A673 (cell line): ENCODE results near the gene MAPK8IP3. TPM values are rescaled to one million over a fixed set of nuclear protein-coding genes. Genes with fewer than 3 reads are reported as not detected.

ENCODE experiments used
- BruUV-seq: library from RNA; stranded (reverse); fragments of 400-500 nt; replicated peaks from 2 replicates; lab custom pipeline; 2021; lab: Mats Ljungman, UMichigan
- CTCF ChIA-PET: fragments of 300-600 bp; sonication (Branson Sonifier 250); formaldehyde crosslinking; loops from one replicate; lab custom pipeline; 2022; ENCODE audit warnings: antibody characterized with exemption; lab: Charles Lee
- POLR2A ChIA-PET: fragments of 300-600 bp; sonication (Branson Sonifier 250); formaldehyde crosslinking; loops from one replicate; lab custom pipeline; 2022; ENCODE audit warnings: antibody characterized with exemption; ENCODE audit not compliant: low non-redundant PET; lab: Charles Lee
- DNase-seq: peaks from one replicate; pipeline ENCODE4 v3.0.0-alpha.2; 2015; ENCODE audit warnings: low spot score
- H3K27ac ChIP-seq: fragments of 200-600 bp; sonication (generic); 2 replicates; pipeline ENCODE4 v1.5.1; 2016; ENCODE audit warnings: mixed run types, low read depth, mild to moderate bottlenecking, mixed read lengths, antibody characterized with exemption, low read length; ENCODE audit not compliant: poor library complexity, severe bottlenecking
- H3K27me3 ChIP-seq: fragments of 200-600 bp; sonication (generic); replicated peaks from 2 replicates; pipeline ENCODE4 v1.6.1; 2017; ENCODE audit warnings: mixed run types, low read depth, mild to moderate bottlenecking, mixed read lengths, antibody characterized with exemption, low read length; ENCODE audit not compliant: insufficient read depth, poor library complexity
- H3K36me3 ChIP-seq: fragments of 200-600 bp; sonication (generic); 2 replicates; pipeline ENCODE4 v1.6.1; 2016; ENCODE audit warnings: mixed run types, mild to moderate bottlenecking, mixed read lengths, antibody characterized with exemption, low read length; ENCODE audit not compliant: insufficient read depth, poor library complexity, severe bottlenecking
- H3K4me1 ChIP-seq: fragments of 200-600 bp; sonication (generic); 2 replicates; pipeline ENCODE4 v1.6.1; 2017; ENCODE audit warnings: mixed run types, mild to moderate bottlenecking, mixed read lengths, antibody characterized with exemption, low read length; ENCODE audit not compliant: insufficient read depth, poor library complexity, severe bottlenecking
- H3K4me3 ChIP-seq: fragments of 200-600 bp; sonication (generic); 2 replicates; pipeline ENCODE4 v1.5.1; 2016; ENCODE audit warnings: low read depth, mixed run types, mild to moderate bottlenecking, mixed read lengths, low read length; ENCODE audit not compliant: poor library complexity, severe bottlenecking
- H3K9me3 ChIP-seq: fragments of 200-600 bp; sonication (generic); 2 replicates; pipeline ENCODE4 v1.6.1; 2016; ENCODE audit warnings: mixed run types, low read depth, mild to moderate bottlenecking, mixed read lengths, antibody characterized with exemption, low read length; ENCODE audit not compliant: poor library complexity, severe bottlenecking
- CTCF ChIP-seq: fragments of 300-800, 200-600 bp; sonication (generic); conservative IDR thresholded peaks from 2 replicates; pipeline ENCODE4 v1.5.1; 2017; ENCODE audit warnings: low read depth, mild to moderate bottlenecking, antibody characterized with exemption, low read length, moderate library complexity, mixed read lengths
- EZH2 ChIP-seq: fragments of 200-600 bp; sonication (generic); IDR thresholded peaks from 2 replicates; pipeline ENCODE4 v1.6.1; 2017; ENCODE audit warnings: borderline replicate concordance, low read depth, mild to moderate bottlenecking, mixed read lengths, antibody characterized with exemption, low read length; ENCODE audit not compliant: poor library complexity, severe bottlenecking
- intact Hi-C: fragments of 100-400 bp; cut with micrococcal nuclease; formaldehyde crosslinking; loops from one replicate; pipeline ENCODE4 v1.10.0; 2022; ENCODE audit not compliant: unreplicated experiment
- total RNA-seq: library from RNA; stranded (reverse); gene quantifications from 2 replicates; pipeline ENCODE4 v1.2.3, GENCODE V29; 2021

The MAPK8IP3 gene
- total RNA-seq, 1 experiment from 2014 or later, result 69.2 TPM

GRCh38 chr16:1707193-1707790 is 1.3 kb downstream of the MAPK8IP3 start:
- BruUV-seq, result no TSS peak
- peaks cover 12% of the 10 kb centered on the region for H3K4me1 ChIP-seq
- intact Hi-C loops, result no loop called here

GRCh38 chr16:1708083-1708767 is 2.2 kb downstream of the MAPK8IP3 start:
- no peaks in the 10 kb centered on the region for H3K27me3 ChIP-seq
- H3K4me1 ChIP-seq, result peaks cover 12% of the 10 kb centered on the region
- DNase-seq, result no peak
- peak overlapping the region; percentile 94 for H3K4me3 ChIP-seq
- CTCF ChIA-PET, result interaction anchor here (3.7 kb wide), 1 partner anchor 15 kb away, joined by 17 read pairs; no protein-coding TSS in a partner anchor
- no peaks in the 10 kb centered on the region for H3K9me3 ChIP-seq
- H3K27ac ChIP-seq, result peak overlapping the region; percentile 89
- POLR2A ChIA-PET, result interaction anchor here (0.6 kb wide), 1 partner anchor 30 kb away, joined by 3 read pairs; the partner anchor contains the start of gene JPT2
- BruUV-seq, result no TSS peak
- no peak for TF ChIP-seq CTCF
- TF ChIP-seq EZH2, result no peak
- H3K36me3 ChIP-seq, result no peaks in the 10 kb centered on the region
- intact Hi-C loops, result no loop called here

More at GRCh38 chr16:1707193-1707790, 1.3 kb downstream of the MAPK8IP3 start:
- peak; percentile 23 for DNase-seq
- H3K36me3 ChIP-seq, result peaks cover 4% of the 10 kb centered on the region
- peak overlapping the region; percentile 94 for H3K4me3 ChIP-seq
- peak overlapping the region; percentile 89 for H3K27ac ChIP-seq
- H3K9me3 ChIP-seq, result no peaks in the 10 kb centered on the region
- POLR2A ChIA-PET, result interaction anchor here (0.6 kb wide), 1 partner anchor 29 kb away, joined by 3 read pairs; the partner anchor contains the start of gene JPT2
- CTCF ChIA-PET, result interaction anchor here (0.7 to 3.7 kb wide), 2 partner anchors 16 to 287 kb away, joined by 8 to 17 read pairs; partner anchors contain the start of gene UQCC4
- TF ChIP-seq EZH2 (no peak), CTCF (no peak)
- no peaks in the 10 kb centered on the region for H3K27me3 ChIP-seq

GRCh38 chr16:1708768-1709180 is 2.8 kb downstream of the MAPK8IP3 start:
- CTCF ChIA-PET, result interaction anchor here (3.7 kb wide), 1 partner anchor 15 kb away, joined by 17 read pairs; no protein-coding TSS in a partner anchor
- BruUV-seq, result no TSS peak
- H3K4me1 ChIP-seq, result peaks cover 12% of the 10 kb centered on the region
- no peak overlapping the region for H3K27ac ChIP-seq
- POLR2A ChIA-PET, result no interaction called here
- intact Hi-C loops, result no loop called here
- TF ChIP-seq EZH2 (no peak), CTCF (no peak)
- no peaks in the 10 kb centered on the region for H3K9me3 ChIP-seq
- H3K27me3 ChIP-seq, result no peaks in the 10 kb centered on the region
- H3K4me3 ChIP-seq, result no peak overlapping the region
- no peak for DNase-seq
- H3K36me3 ChIP-seq, result no peaks in the 10 kb centered on the region
